SK-N-SH (cell line): Measurements from ENCODE around the gene MRPL14.

Experiments
- EZH2phosphoT487 ChIP-seq: fragments of 200-600 bp; sonication (generic); IDR thresholded peaks from 2 replicates; pipeline ENCODE4 v1.6.1; 2017; ENCODE audit warnings: low read depth, mixed run types, mild to moderate bottlenecking, antibody characterized with exemption, moderate library complexity, borderline replicate concordance
- GABPA ChIP-seq: IDR thresholded peaks from 2 replicates; pipeline ENCODE4 v1.4.0; 2012; ENCODE audit warnings: low read depth, mild to moderate bottlenecking
- GATA2 ChIP-seq: sonication (generic); formaldehyde crosslinking; IDR thresholded peaks from 2 replicates; pipeline ENCODE4 v1.5.0; 2020; ENCODE audit warnings: mild to moderate bottlenecking, missing genetic modification reagents
- RAD21 ChIP-seq: IDR thresholded peaks from 2 replicates; pipeline ENCODE4 v1.6.1; 2012; ENCODE audit warnings: mild to moderate bottlenecking, low read length
- TAF1 ChIP-seq: IDR thresholded peaks from 2 replicates; pipeline ENCODE4 v1.6.1; 2012; ENCODE audit warnings: low read depth, mild to moderate bottlenecking, low read length, moderate library complexity, borderline replicate concordance
- TF ChIP-seq, protein P1 (sequence below): IDR thresholded peaks from 2 replicates; pipeline ENCODE4 v1.6.1; 2012; ENCODE audit warnings: mild to moderate bottlenecking, low read depth, low read length, moderate library complexity
- TF ChIP-seq, protein P2 (sequence below): fragments of 200-600 bp; sonication (generic); IDR thresholded peaks from 2 replicates; pipeline ENCODE4 v1.6.1; 2017; ENCODE audit warnings: antibody characterized with exemption, mild to moderate bottlenecking, moderate library complexity

DNA sequence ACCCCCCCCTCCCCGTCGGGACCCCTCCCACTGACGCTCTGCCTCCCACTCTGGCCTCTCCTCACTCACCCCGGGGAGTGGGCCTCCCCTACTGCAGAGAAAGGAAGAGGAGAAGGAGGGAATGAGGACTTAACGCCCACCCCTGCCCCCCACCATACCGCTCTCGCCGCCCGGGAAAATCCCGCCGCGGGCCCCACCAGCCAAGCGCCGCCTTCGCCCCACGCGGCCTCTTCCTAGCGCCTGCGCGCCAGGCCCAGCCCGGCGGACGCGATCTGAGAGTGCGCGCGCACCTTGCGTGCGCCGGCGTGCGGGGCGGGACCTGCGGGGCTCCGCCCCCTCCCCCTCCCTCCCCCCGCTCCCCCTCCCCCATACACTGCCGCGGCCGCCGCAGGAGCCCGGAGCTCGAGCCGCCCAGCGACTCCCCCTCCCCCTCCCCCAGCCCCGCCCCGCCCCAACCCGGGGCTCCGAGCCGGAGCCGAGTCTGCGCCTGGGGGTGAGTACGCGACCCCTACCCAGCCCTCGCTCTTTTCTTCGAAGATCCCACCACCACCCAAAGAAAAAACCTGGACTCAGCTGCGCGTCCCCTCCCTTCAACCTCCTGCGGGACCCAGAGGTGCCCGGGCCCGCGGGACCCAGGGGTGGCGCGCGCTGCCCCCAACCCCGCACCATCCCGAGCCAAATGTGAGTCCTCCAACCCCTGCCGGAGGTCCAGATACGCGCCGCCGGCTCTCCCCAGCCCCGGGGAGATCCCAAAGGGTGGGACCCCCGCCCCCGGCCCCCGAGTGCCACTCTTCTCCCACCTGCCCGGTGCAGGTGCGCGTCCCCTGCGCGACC lies at the start of gene MRPL14, which contains the start of gene TMEM63B:
- TF ChIP-seq, protein P1, sequence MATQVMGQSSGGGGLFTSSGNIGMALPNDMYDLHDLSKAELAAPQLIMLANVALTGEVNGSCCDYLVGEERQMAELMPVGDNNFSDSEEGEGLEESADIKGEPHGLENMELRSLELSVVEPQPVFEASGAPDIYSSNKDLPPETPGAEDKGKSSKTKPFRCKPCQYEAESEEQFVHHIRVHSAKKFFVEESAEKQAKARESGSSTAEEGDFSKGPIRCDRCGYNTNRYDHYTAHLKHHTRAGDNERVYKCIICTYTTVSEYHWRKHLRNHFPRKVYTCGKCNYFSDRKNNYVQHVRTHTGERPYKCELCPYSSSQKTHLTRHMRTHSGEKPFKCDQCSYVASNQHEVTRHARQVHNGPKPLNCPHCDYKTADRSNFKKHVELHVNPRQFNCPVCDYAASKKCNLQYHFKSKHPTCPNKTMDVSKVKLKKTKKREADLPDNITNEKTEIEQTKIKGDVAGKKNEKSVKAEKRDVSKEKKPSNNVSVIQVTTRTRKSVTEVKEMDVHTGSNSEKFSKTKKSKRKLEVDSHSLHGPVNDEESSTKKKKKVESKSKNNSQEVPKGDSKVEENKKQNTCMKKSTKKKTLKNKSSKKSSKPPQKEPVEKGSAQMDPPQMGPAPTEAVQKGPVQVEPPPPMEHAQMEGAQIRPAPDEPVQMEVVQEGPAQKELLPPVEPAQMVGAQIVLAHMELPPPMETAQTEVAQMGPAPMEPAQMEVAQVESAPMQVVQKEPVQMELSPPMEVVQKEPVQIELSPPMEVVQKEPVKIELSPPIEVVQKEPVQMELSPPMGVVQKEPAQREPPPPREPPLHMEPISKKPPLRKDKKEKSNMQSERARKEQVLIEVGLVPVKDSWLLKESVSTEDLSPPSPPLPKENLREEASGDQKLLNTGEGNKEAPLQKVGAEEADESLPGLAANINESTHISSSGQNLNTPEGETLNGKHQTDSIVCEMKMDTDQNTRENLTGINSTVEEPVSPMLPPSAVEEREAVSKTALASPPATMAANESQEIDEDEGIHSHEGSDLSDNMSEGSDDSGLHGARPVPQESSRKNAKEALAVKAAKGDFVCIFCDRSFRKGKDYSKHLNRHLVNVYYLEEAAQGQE: 0 out of 2 replicates have a peak, but pooled peaks have one; percentile 9
- TF ChIP-seq GATA2 (CRISPR knock-in tag) (no peak), RAD21 (no peak), EZH2phosphoT487 (no peak), TAF1 (peak; percentile 70), GABPA (no peak)
- TF ChIP-seq, protein P2, sequence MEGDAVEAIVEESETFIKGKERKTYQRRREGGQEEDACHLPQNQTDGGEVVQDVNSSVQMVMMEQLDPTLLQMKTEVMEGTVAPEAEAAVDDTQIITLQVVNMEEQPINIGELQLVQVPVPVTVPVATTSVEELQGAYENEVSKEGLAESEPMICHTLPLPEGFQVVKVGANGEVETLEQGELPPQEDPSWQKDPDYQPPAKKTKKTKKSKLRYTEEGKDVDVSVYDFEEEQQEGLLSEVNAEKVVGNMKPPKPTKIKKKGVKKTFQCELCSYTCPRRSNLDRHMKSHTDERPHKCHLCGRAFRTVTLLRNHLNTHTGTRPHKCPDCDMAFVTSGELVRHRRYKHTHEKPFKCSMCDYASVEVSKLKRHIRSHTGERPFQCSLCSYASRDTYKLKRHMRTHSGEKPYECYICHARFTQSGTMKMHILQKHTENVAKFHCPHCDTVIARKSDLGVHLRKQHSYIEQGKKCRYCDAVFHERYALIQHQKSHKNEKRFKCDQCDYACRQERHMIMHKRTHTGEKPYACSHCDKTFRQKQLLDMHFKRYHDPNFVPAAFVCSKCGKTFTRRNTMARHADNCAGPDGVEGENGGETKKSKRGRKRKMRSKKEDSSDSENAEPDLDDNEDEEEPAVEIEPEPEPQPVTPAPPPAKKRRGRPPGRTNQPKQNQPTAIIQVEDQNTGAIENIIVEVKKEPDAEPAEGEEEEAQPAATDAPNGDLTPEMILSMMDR: no peak
